Measurements from ENCODE around the gene SLC23A2.

SLC23A2 gene

GRCh38 chr20:4811661-4812181, 189.6 kb downstream of the SLC23A2 start:
- DNase-seq, result peak; percentile 51

- no peak for DNase-seq
Measured at GRCh38 chr20:4811257-4811656, 190.1 kb downstream of the SLC23A2 start.

GRCh38 chr20:4810426-4811019, 190.8 kb downstream of the SLC23A2 start:
- no peak for DNase-seq

GRCh38 chr20:4809707-4810106, 191.6 kb downstream of the SLC23A2 start:
- no peak for DNase-seq

GRCh38 chr20:4808872-4809271, 192.4 kb downstream of the SLC23A2 start:
- DNase-seq, result no peak

GRCh38 chr20:4805663-4806449, 195.5 kb downstream of the SLC23A2 start:
- DNase-seq, result no peak

GRCh38 chr20:4802527-4802926, 198.8 kb downstream of the SLC23A2 start:
- DNase-seq, result no peak

Measured in effector CD4-positive, alpha-beta T cell (primary cell).